Glomerular endothelial cell (primary cell): ENCODE data around the gene UBAC2. TPM values are rescaled to one million over a fixed set of nuclear protein-coding genes. Genes with fewer than 3 reads are reported as not detected.
"Not testable (repeated sequence)": the region's sequence is repeated elsewhere in the genome, so short reads cannot be mapped to it uniquely, and the experiment has no call there.

Experiments
- DNase-seq: peaks from one replicate; pipeline ENCODE4 v3.0.0-alpha.2; 2011; ENCODE audit warnings: low read depth, low spot score; ENCODE audit errors: extremely low read depth
- total RNA-seq: library from RNA; depleted of rRNA; stranded (reverse); fragments of >200 nt; gene quantifications from 2 replicates; pipeline ENCODE4 v1.2.3, GENCODE V29; 2015

UBAC2 gene
- total RNA-seq, 1 donor from 2014 or later = 49.3 TPM

DNA sequence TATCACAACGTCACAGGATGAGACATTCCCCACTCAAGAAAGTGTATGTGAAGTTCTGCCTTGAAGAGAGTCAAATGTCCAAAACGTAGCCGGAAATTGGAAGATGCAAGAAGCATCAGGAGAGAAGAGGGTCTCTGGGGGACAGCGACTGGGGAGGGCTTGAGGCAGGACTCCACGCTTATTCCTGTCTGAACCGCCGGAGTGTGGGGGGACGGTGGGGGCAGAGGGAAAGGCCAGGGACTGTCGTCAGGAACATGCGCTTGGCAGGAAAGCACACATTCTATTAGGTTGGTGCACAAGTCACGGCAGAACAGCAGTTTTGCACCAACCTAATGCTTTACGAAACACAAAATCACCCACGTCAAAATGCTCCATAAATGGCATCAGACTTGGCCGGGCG, 205.3 kb downstream of the UBAC2 start:
- DNase-seq = no peak

DNA sequence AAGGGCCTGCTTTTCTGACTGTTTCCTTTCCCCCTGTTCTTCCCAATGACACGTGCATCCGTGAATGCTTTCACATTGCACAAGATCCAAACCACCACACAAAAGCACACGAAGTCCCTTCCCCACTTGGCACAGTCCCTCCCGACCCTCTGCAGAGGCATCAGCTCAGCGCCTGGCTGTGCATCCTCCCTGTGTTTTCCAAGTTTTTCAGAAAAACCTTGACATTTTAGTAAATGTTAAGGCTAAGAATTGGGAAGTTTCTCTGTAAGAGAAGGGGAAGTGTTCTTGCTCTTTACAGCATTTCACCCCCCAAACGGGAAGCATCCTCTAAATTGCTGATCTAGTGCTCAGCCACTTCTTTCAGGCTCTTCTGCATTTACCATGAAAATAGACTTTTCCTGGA, 206.1 kb downstream of the UBAC2 start:
- no peak for DNase-seq

GRCh38 chr13:99407906-99408702, 207.4 kb downstream of the UBAC2 start:
- DNase-seq = no peak

- DNase-seq = no peak
Measured at GRCh38 chr13:99408703-99409000, 208.0 kb downstream of the UBAC2 start.

- not testable (repeated sequence) for DNase-seq
Measured at GRCh38 chr13:99409461-99410083, 208.9 kb downstream of the UBAC2 start.

- DNase-seq = not testable (repeated sequence)
Measured at GRCh38 chr13:99410646-99411475, 210.2 kb downstream of the UBAC2 start.

GRCh38 chr13:99412856-99413255, 212.2 kb downstream of the UBAC2 start:
- no peak for DNase-seq

GRCh38 chr13:99414048-99414995, 213.7 kb downstream of the UBAC2 start:
- DNase-seq = no peak

DNA sequence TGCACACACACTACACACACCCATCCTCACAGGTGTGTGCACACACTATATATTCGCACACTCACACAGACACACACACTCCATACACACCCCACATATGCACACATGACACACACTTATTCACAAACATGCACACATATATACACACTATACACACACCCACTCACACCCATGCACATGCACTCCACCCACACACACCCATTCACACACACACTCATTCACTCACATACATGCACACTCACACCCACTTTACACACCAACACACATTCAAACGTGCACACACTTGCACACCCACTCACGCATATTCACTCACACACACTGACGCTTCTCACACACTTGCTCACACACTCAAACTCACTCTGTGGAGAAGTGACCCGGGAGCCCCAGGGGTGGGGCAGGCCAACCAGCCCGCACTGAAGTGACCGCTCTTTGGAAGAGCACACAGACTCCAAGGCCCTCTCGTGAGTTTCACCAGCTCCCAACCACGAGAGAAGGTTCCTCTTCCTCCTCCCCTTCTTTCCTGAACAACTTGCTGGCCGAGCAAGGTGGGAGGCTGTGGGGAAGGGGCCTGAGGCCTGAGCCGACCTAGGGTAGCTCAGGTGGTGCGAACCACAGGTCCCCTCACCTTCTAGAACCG, 214.5 kb downstream of the UBAC2 start:
- DNase-seq = no peak

- no peak for DNase-seq
Measured at GRCh38 chr13:99415851-99416331, 215.2 kb downstream of the UBAC2 start.

- no peak for DNase-seq
Measured at GRCh38 chr13:99416411-99417121, 215.9 kb downstream of the UBAC2 start.

DNA sequence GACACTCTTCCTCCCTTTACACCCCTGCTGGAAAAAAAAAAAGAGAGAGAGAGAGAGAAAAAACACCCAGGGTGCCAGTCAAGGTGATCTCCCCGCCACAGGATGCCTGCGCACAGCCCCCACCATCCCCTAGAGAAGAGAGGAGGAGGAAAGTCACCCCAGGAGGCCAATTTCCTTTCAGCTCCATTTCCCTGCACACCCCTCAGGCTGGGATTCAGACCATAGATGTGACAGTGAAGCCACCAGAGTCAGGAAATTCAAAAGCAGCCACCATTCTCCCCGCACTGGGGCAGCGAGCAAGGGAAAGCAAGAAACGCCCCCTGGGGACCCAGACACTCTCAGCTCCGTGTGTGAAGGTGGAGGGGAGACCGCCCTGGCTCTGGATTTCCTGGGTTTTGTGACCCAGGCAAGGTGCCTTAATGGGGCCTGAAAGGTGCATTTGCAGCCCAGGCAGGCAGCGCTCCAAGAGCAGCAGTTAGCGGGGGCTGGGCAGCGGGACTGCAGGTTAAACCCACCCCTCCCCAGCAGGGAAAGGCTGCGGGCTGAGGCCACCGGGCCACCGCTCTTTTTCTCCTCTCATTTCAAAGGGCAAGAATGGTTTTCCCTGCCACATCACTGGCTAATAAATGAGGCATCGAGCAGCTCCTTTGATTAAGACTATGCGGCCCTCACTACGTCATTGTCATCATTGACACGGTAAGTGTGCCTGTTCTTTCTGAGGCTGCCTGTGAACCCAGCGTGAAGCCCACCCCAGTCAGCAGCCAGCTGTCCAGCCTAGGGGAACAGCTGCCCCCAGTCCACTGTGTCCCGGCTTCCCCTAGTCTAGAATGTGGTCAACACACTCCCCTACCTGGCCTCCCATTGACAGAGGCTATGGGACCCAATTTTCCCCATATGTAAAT, 216.8 kb downstream of the UBAC2 start:
- DNase-seq = no peak

- DNase-seq = no peak
Measured at GRCh38 chr13:99418103-99418842, 217.6 kb downstream of the UBAC2 start.

- DNase-seq = no peak
Measured at GRCh38 chr13:99418843-99419140, 218.1 kb downstream of the UBAC2 start.

DNA sequence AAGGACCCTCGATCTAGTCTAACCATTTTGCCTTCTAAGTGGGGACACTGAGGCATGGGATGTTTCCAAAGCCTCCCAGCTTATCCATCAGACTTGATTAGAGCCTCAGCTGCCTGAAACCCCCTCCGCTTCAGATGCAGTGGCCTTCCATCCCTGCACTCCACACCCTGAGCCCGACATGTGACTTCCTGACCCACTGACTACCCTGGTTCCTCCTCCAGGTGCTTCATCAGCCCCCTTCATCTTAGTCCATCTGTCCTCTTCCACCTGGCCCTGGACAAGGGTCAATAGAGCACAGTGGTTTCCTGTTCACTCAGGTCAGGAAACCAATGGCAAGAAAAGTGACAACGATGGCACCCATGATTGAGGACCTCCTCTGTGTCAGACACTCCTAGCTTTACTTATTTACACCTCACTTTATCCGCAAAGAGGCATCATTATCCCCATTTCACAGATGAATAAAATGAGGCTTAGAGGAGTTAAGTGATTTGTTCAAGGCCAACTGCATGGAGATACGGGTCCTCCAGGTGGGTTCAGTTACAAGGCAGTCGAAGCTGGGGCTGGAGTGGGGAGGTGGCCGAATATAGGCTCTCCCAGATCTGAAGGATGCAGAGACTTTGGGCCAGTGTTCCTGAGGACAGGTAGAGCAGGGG, 219.1 kb downstream of the UBAC2 start:
- no peak for DNase-seq

- DNase-seq = no peak
Measured at GRCh38 chr13:99421271-99421670, 220.6 kb downstream of the UBAC2 start.
